HepG2 (cell line): Measurements from ENCODE around the gene AAGAB. TPM values are rescaled to one million over a fixed set of nuclear protein-coding genes. Genes with fewer than 3 reads are reported as not detected.
A peak's percentile ranks its signal among the peaks of the same experiment; 100 is the strongest.

Experiments
- ATAC-seq: fragments of 200-7000 bp; cut with Tn5 transposase; 3 replicates; pipeline ENCODE4 v1.9.1; 2020; ENCODE audit warnings: mild to moderate bottlenecking, moderate library complexity
- BruUV-seq: library from RNA; stranded (reverse); fragments of 400-500 nt; replicated peaks from 2 replicates; lab custom pipeline; 2021; lab: Mats Ljungman, UMichigan
- CTCF ChIA-PET: fragments of 300-600 bp; formaldehyde crosslinking; extraction: SDS; loops from one replicate; lab custom pipeline; 2021; ENCODE audit warnings: low total read pairs, inconsistent platforms, low intra/inter-chr PET ratio; lab: Yijun Ruan, JAX
- POLR2A ChIA-PET: fragments of 350-600 bp; sonication (Branson Sonifier 250); formaldehyde crosslinking; loops from one replicate; lab custom pipeline; 2020; ENCODE audit warnings: antibody characterized with exemption, inconsistent platforms; lab: Yijun Ruan, JAX
- DNase-seq: peaks from one replicate; pipeline ENCODE4 v3.0.0-alpha.2; 2015; ENCODE audit warnings: low spot score
- FAIRE-seq: peaks from 3 replicates; lab custom pipeline; 2011; peaks lifted over from hg19 to GRCh38; lab: Jason Lieb, UNC
- H2AFZ ChIP-seq: one replicate; pipeline ENCODE4 v1.6.1; 2011; ENCODE audit warnings: low read length, inconsistent platforms
- H3K27ac ChIP-seq: fragments of 300-600 bp; 3 replicates; pipeline ENCODE4 v1.8.0; 2011; ENCODE audit warnings: mixed run types, mild to moderate bottlenecking, mixed read lengths, low read length, inconsistent platforms; ENCODE audit not compliant: insufficient read depth; ENCODE audit errors: extremely low read length
- H3K27me3 ChIP-seq, 2 experiments: fragments of 200-600 bp in 1 of 2; 2 replicates in 1 of 2; 3 replicates in 1 of 2; pipeline versions ENCODE4 v1.6.0 to v1.8.0; 2011; ENCODE audit warnings: low read length in 2 of 2, mild to moderate bottlenecking in 2 of 2, moderate library complexity in 2 of 2, inconsistent platforms in 1 of 2; ENCODE audit not compliant: insufficient read depth in 2 of 2, control insufficient read depth in 1 of 2
- H3K36me3 ChIP-seq, 2 experiments: fragments of 200-600 bp in 1 of 2; replicated peaks in 1 of 2; 2 replicates in 1 of 2; 3 replicates in 1 of 2; pipeline versions ENCODE4 v1.5.1 to v1.8.0; 2011; ENCODE audit warnings: low read length in 2 of 2, inconsistent platforms in 1 of 2; ENCODE audit not compliant: insufficient read depth in 2 of 2, control insufficient read depth in 1 of 2
- H3K4me1 ChIP-seq: 2 replicates; pipeline ENCODE4 v1.5.1; 2012; ENCODE audit warnings: low read length, inconsistent platforms; ENCODE audit not compliant: insufficient read depth
- H3K4me2 ChIP-seq: 2 replicates; pipeline ENCODE4 v1.6.0; 2011; ENCODE audit warnings: low read depth, low read length, inconsistent platforms
- H3K4me3 ChIP-seq, 3 experiments: fragments of 200-600 bp in 1 of 3; sonication (generic), shearing (Covaris generic) in 1 of 3; replicated peaks in 1 of 3; 2 replicates each; pipeline ENCODE4 v1.5.1; 2011 to 2016; ENCODE audit warnings: low read length in 3 of 3, inconsistent platforms in 2 of 3, low read depth in 2 of 3, mild to moderate bottlenecking in 2 of 3, control low read depth in 1 of 3, mixed read lengths in 1 of 3; ENCODE audit not compliant: insufficient read depth in 1 of 3
- H3K79me2 ChIP-seq: one replicate; pipeline ENCODE4 v1.6.1; 2011; ENCODE audit warnings: low read length, inconsistent platforms; ENCODE audit not compliant: insufficient read depth
- H3K9ac ChIP-seq: 2 replicates; pipeline ENCODE4 v1.6.0; 2011; ENCODE audit warnings: mild to moderate bottlenecking, low read depth, low read length, inconsistent platforms; ENCODE audit not compliant: insufficient read depth
- H3K9me3 ChIP-seq: 2 replicates; pipeline ENCODE4 v1.5.1; 2012; ENCODE audit warnings: mild to moderate bottlenecking, low read length
- H4K20me1 ChIP-seq: 2 replicates; pipeline ENCODE4 v1.6.0; 2011; ENCODE audit warnings: inconsistent platforms, mild to moderate bottlenecking, low read length, moderate library complexity; ENCODE audit not compliant: insufficient read depth
- EED ChIP-seq: sonication (generic); formaldehyde crosslinking; IDR thresholded peaks from 2 replicates; pipeline ENCODE4 v1.5.0; 2020; ENCODE audit warnings: mild to moderate bottlenecking, missing genetic modification reagents
- ETV5 ChIP-seq: IDR thresholded peaks from 2 replicates; pipeline ENCODE4 v1.6.1; 2018; ENCODE audit warnings: missing biosample characterization, missing genetic modification reagents, inconsistent platforms, borderline replicate concordance
- KLF13 ChIP-seq: sonication (generic); formaldehyde crosslinking; IDR thresholded peaks from 2 replicates; pipeline ENCODE4 v1.4.0; 2020; ENCODE audit warnings: mild to moderate bottlenecking, missing genetic modification reagents
- KLF16 ChIP-seq, 2 experiments: sonication (generic) in 1 of 2; formaldehyde crosslinking in 1 of 2; IDR thresholded peaks; 2 replicates each; pipeline versions ENCODE4 v1.6.1 to v1.8.0; 2016 to 2023; ENCODE audit warnings: missing genetic modification reagents in 2 of 2, missing compliant biosample characterization in 1 of 2
- MAFK ChIP-seq, 2 experiments: IDR thresholded peaks in 1 of 2; conservative IDR thresholded peaks in 1 of 2; 2 replicates each; pipeline ENCODE4 v1.6.1; 2011; ENCODE audit warnings: improper control_type of control experiment in 2 of 2, low read length in 2 of 2
- MED8 ChIP-seq: sonication (generic); formaldehyde crosslinking; IDR thresholded peaks from 2 replicates; pipeline ENCODE4 v1.8.1; 2023; ENCODE audit warnings: mild to moderate bottlenecking, missing genetic modification reagents; ENCODE audit not compliant: insufficient replicate concordance
- SALL1 ChIP-seq: sonication (generic); formaldehyde crosslinking; IDR thresholded peaks from 2 replicates; pipeline ENCODE4 v1.8.0; 2022; ENCODE audit warnings: mild to moderate bottlenecking, missing genetic modification reagents
- ZNF251 ChIP-seq: sonication (generic); formaldehyde crosslinking; IDR thresholded peaks from 2 replicates; pipeline ENCODE4 v1.9.0; 2021; ENCODE audit warnings: mild to moderate bottlenecking, missing genetic modification reagents
- ZNF367 ChIP-seq: sonication (generic); formaldehyde crosslinking; IDR thresholded peaks from 2 replicates; pipeline ENCODE4 v1.4.0; 2020; ENCODE audit warnings: missing genetic modification reagents, borderline replicate concordance
- ZNF562 ChIP-seq: sonication (generic); formaldehyde crosslinking; IDR thresholded peaks from 2 replicates; pipeline ENCODE4 v1.8.0; 2022; ENCODE audit warnings: missing genetic modification reagents, borderline replicate concordance
- ZSCAN30 ChIP-seq: sonication (generic); formaldehyde crosslinking; IDR thresholded peaks from 2 replicates; pipeline ENCODE4 v1.5.0; 2020; ENCODE audit warnings: mild to moderate bottlenecking, missing genetic modification reagents
- WGBS: methylation state at CpG from one replicate; pipeline ENCODE4 v1.1.6; 2017; ENCODE audit warnings: low lambda C conversion rate; 5-methylcytosine and 5-hydroxymethylcytosine counted together
- in situ Hi-C: cut with HindIII; loops from 2 replicates; pipeline ENCODE4 v1.10.0; 2017; ENCODE audit warnings: low pct_unique_long_range_greater_than_20kb; ENCODE audit not compliant: extremely low pct_ligation_motif_present
- intact Hi-C: fragments of 100-400 bp; cut with micrococcal nuclease; formaldehyde crosslinking; loops from one replicate; pipeline ENCODE4 v1.10.0; 2022; ENCODE audit not compliant: unreplicated experiment
- polyA plus RNA-seq, 8 experiments: library from polyadenylated mRNA; depleted of rRNA in 3 of 8; stranded (reverse) in 7 of 8; unstranded in 1 of 8; fragments of >200 nt; fragmentation: Illumina TruSeq in 4 of 8; extraction: Trizol in 4 of 8; gene quantifications; 2 replicates each; pipeline versions ENCODE4 v1.2.1 to v1.2.3, GENCODE V29; 2011 to 2016; ENCODE audit warnings: low read depth in 4 of 8, missing spikeins in 1 of 8, mixed read lengths in 1 of 8; ENCODE audit not compliant: insufficient read depth in 1 of 8
- total RNA-seq, 5 experiments: library from RNA; depleted of rRNA; stranded (reverse); fragments of >200 nt; fragmentation: Illumina TruSeq; extraction: Trizol; gene quantifications; 2 replicates each; pipeline ENCODE4 v1.2.3, GENCODE V29; 2016; ENCODE audit warnings: low read depth in 1 of 5
- TF ChIP-seq, protein P1 (sequence below): sonication (generic); formaldehyde crosslinking; IDR thresholded peaks from 2 replicates; pipeline ENCODE4 v1.4.0; 2020; ENCODE audit warnings: mild to moderate bottlenecking, missing genetic modification reagents

The AAGAB gene
- total and polyA plus RNA-seq, 2 of the 13 experiments (the other 11 are each of a cell fraction or from before 2014, with no cell fraction given) = 8.0 to 34.9 TPM

DNA sequence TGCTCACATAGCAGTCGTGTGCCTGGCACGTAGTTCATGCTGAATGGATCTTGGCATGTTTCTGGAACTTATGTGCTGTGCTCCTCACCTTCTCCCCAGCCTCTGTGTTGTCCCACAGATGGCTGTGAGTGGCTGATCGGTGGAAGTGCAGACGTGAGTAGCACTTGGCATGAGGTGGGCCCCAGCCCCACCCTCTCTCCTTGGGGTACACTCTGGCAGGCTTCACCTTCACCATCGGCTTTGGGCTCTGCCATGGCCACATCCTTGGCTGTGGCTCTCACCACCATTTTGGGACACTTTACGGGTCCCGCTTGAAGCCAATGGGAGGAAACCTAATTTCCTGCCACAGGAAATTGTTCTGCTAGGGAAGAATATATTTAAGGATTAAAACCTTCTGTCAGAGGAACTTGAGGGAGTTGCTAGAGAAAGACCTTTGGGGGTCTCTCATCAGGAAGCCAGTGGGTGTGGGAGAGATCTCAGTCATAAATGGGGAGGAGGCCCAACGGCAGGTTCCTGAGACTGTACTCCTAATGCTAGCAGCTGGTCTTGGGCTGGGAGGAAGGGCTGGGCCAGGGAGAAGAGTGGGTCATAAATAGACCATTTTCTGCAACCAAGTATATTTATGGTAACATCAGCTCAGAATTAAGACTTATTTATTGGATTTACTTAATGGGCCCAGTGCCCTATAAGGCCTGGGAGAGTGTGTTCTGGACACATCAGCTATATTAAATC, 96.8 kb downstream of the AAGAB start:
- ChIA-PET CTCF (no interaction called here), POLR2A (no interaction called here)
- no TSS peak for BruUV-seq
- Histone ChIP-seq H3K9me3 (no peaks in the 10 kb centered on the region), H3K36me3 (peaks cover 9 to 18% of the 10 kb centered on the region in 2 experiments; a peak in 3 of 5 replicates), H3K79me2 (peaks cover 48% of the 10 kb centered on the region), H4K20me1 (peaks cover 43% of the 10 kb centered on the region), H3K4me2 (no peak overlapping the region), H3K27ac (no peak overlapping the region), H3K4me3 (no peak overlapping the region), H3K9ac (no peak overlapping the region), H3K27me3 (no peaks in the 10 kb centered on the region), H2AFZ (no peak overlapping the region), H3K4me1 (peaks cover 8% of the 10 kb centered on the region)
- intact Hi-C loops = no loop called here
- no peak for ATAC-seq
- no peak for FAIRE-seq
- TF ChIP-seq MAFK (conservative IDR thresholded peaks at IDR 0.05 in 1 of 2, IDR thresholded peaks at IDR 0.05 in 1 of 2; ENCODE audit: low read length in 2 of 2) = 0 out of 4 replicates have a peak, but pooled peaks of 1 of the 2 experiments have one; percentile 5
- no peak for TF ChIP-seq MED8 (CRISPR knock-in tag)
- DNase-seq = no peak
- 94% methylated on average over 7 of the region's 8 CpGs for WGBS
- in situ Hi-C loops = no loop called here

DNA sequence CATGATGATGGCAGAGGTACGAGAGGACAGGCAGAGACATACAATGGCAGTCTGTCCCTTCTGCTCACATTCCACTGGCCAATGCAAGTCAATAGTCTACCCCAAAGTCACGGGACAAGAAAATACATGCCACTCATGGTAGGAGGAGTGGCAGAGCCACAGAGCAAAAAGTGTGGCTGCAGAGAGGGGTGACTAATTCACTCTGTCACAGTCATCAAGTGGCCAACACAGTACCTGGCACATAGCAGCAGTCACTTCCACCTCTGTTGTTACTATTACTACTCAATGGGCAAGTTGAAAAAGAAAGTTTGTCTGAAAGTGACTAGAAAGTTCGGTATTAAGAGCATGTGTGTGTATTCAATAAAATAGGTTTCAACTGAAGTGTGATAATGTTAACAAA, 97.6 kb downstream of the AAGAB start:
- 92% methylated on average over 3 of the region's 3 CpGs for WGBS
- Histone ChIP-seq H3K27me3 (no peaks in the 10 kb centered on the region), H2AFZ (no peak overlapping the region), H3K4me3 (no peak overlapping the region), H3K4me1 (peaks cover 15% of the 10 kb centered on the region), H3K27ac (no peak overlapping the region), H4K20me1 (peaks cover 35% of the 10 kb centered on the region), H3K36me3 (peaks cover 12 to 15% of the 10 kb centered on the region in 2 experiments; a peak in 3 of 5 replicates), H3K4me2 (no peak overlapping the region), H3K9ac (no peak overlapping the region), H3K9me3 (no peaks in the 10 kb centered on the region), H3K79me2 (peaks cover 51% of the 10 kb centered on the region)
- in situ Hi-C loops (no loop called here), intact Hi-C loops (no loop called here)
- DNase-seq = no peak
- POLR2A ChIA-PET = no interaction called here
- CTCF ChIA-PET = no interaction called here
- no TSS peak for BruUV-seq
- no peak for ATAC-seq
- TF ChIP-seq ZNF367 (CRISPR knock-in tag) (no peak), SALL1 (CRISPR knock-in tag) (no peak), ETV5 (no peak), ZNF251 (CRISPR knock-in tag) (no peak), ZNF562 (CRISPR knock-in tag) (no peak), KLF13 (no peak), KLF16 (CRISPR knock-in tag; IDR thresholded peaks at IDR 0.05) (no peak), EED (no peak), ZSCAN30 (CRISPR knock-in tag) (no peak)
- TF ChIP-seq, protein P1, sequence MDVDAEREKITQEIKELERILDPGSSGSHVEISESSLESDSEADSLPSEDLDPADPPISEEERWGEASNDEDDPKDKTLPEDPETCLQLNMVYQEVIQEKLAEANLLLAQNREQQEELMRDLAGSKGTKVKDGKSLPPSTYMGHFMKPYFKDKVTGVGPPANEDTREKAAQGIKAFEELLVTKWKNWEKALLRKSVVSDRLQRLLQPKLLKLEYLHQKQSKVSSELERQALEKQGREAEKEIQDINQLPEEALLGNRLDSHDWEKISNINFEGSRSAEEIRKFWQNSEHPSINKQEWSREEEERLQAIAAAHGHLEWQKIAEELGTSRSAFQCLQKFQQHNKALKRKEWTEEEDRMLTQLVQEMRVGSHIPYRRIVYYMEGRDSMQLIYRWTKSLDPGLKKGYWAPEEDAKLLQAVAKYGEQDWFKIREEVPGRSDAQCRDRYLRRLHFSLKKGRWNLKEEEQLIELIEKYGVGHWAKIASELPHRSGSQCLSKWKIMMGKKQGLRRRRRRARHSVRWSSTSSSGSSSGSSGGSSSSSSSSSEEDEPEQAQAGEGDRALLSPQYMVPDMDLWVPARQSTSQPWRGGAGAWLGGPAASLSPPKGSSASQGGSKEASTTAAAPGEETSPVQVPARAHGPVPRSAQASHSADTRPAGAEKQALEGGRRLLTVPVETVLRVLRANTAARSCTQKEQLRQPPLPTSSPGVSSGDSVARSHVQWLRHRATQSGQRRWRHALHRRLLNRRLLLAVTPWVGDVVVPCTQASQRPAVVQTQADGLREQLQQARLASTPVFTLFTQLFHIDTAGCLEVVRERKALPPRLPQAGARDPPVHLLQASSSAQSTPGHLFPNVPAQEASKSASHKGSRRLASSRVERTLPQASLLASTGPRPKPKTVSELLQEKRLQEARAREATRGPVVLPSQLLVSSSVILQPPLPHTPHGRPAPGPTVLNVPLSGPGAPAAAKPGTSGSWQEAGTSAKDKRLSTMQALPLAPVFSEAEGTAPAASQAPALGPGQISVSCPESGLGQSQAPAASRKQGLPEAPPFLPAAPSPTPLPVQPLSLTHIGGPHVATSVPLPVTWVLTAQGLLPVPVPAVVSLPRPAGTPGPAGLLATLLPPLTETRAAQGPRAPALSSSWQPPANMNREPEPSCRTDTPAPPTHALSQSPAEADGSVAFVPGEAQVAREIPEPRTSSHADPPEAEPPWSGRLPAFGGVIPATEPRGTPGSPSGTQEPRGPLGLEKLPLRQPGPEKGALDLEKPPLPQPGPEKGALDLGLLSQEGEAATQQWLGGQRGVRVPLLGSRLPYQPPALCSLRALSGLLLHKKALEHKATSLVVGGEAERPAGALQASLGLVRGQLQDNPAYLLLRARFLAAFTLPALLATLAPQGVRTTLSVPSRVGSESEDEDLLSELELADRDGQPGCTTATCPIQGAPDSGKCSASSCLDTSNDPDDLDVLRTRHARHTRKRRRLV (CRISPR knock-in tag) = no peak
- no peak for FAIRE-seq
